GM19395 (cell line): ENCODE data around the gene SH3BGRL2.

Experiments used
- ATAC-seq: cut with Tn5 transposase; IDR thresholded peaks from one replicate; pipeline ENCODE4 v1.9.1; 2021; ENCODE audit warnings: mild to moderate bottlenecking, moderate library complexity; ENCODE audit not compliant: unreplicated experiment

SH3BGRL2 gene

DNA sequence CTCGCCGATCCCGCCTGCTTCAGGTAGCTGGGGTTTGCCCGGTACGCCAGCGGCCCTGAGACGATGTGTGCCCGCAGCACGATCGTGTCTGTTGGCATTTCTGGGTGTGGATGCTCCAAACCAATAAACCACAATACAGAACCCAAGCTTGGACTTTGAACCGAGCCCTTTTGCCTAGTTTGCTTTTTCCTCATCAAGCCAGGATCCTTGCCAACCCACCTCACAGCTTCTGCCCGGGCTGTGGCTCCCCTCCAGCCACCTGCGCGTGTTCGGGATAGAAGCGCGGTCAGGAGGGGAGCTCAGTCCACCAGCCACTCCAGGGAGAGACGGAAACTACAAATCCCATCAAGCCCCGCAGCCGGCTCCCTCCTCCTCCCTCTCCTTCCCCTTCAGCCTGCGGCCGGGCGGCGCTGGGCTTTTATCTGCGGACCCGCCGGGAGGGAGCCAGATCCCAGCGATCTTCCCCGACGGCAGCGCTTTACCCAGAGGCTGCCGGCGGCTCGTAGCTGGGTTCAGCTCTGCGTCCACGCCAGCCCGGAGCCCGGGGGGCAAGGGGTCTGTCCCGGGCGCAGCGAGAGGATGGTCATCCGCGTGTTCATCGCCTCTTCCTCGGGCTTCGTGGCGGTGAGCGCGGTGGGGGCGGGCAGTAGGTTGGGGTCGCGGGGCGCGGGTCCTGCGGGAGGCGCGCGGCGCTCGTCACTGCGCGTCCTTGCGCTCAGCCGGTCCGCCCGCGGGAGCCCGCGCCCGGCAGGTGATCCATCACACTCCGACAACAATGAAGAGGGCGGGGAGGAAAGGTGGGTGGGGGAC lies at the start of gene SH3BGRL2:
TSS of gene SH3BGRL2 (plus strand) at position 447 of the 810 bp plus-strand sequence. CDS start at position 580, 133 bp downstream.
- peak; percentile 81 for ATAC-seq

- ATAC-seq = no peak
These were observed 46.8 kb upstream of the SH3BGRL2 start for GRCh38 chr6:79584332-79584731.

DNA sequence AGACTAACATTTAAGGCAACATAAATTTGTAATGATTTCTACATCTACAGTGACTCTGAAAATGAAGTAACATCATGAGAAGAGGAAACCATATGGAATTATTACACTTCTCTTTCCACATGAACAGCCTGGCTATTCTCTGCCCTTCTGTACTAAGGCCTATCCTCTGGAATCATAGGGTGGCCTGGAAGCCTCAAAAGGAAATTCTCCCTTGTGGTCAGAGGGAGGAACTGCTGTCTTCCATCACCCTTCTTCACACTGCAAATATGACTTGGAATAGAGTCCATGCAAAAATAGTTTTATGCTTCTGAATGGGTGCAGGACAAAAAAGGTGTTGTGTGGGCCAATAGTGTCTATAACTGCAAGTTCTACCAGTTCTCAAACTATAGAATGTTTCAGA lies 44.6 kb upstream of the SH3BGRL2 start:
- no peak for ATAC-seq

- no peak for ATAC-seq
These were observed 41.4 kb upstream of the SH3BGRL2 start for GRCh38 chr6:79589701-79590100.

DNA sequence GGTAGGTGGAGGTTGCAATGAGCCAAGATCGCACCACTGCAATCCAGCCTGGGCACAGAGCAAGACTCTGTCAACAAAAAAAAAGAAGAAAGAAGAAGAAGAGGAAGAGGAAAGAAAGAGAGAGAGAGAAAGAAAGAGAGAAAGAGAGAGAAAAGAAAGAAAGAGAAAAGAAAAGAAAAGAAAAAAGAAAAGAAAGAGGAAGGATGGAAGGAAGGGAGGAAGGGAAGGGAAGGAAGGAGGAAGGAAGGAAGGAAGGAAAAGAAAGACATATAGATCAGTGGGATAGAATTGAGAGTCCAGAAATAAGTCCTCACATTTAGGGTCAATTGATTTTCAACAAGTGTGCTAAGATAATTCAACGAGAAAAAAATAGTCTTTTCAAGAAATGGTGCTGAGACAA lies 34.0 kb upstream of the SH3BGRL2 start:
- ATAC-seq = no peak

DNA sequence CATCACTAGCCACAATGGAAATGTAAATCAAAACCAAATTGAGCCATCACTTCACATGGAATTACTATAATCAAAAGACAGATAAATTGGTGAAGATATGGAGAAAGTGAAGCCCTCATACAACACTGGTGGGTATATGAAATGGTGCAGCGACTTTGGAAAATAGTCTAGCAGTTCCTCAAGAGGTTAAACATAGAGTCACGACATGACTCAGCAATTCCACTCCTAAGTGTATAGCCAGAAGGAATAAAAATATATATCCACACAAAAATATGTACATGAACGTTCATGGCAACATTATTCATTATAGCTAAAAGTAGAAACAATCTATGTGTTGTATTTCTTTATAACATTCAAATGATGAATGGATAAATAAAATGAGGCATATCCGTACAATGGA lies 33.1 kb upstream of the SH3BGRL2 start:
- no peak for ATAC-seq

GRCh38 chr6:79599725-79600259 lies 31.3 kb upstream of the SH3BGRL2 start:
- ATAC-seq = no peak

DNA sequence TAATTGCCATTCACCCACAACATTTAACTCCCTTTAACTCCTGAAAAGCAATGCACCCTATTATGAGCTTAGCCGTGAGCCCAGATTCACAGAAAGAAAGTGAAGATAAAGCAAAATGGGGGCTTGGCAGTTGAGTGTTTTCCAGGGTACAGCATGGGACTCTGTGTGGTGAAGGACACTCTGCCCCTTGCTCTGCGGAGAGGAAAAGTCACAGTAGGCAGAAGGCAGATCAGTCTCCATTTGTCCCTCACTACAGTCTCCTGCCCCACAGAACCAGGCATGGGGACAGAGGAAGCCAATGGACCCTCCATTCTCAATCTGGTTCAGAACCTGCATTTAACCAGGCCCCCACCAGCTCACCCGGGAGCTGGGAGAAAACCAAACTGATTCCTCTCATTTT lies 30.8 kb upstream of the SH3BGRL2 start:
- ATAC-seq = no peak

- ATAC-seq = no peak
These were observed 30.1 kb upstream of the SH3BGRL2 start for GRCh38 chr6:79600812-79601609.

DNA sequence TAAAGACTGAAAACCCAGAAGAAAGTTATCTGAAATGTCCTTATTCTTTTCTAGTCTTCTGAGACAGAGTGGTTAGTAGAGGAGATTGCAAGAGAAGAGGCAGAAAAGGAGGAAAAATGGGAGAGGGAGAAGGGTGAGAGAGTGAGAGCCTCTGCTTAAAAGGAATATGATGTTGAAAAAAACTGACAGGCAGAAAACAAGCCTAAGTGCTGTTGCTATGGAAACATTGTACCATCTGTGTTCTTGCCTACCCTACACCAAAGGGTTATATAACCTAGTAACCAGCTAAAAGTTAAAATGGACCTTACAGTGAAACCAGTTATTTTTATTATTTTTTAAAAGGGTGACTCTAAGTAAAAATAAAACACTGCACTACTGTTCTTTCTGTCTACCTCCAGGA lies 28.3 kb upstream of the SH3BGRL2 start:
- ATAC-seq = no peak

DNA sequence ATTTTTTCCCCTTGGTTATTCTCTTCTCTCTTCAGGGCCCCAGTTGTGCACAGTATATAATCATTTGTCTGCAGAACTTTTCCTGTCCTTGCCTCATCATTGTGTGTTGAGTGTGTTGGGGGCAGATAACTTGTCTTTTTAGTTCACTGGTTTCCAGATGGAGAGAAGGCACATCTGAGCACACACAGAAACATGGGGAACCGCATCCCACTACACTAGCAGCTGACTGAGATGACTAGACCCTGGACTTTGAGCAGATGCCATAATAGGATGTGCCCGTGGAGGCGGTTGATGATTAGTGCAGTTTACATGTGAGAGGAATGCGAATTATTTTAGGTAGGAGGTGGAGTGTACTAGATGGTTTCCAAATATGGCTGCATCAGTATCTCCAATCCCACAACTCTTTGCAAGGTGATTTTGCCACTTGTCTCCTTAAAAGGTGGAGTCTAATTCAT lies 26.5 kb upstream of the SH3BGRL2 start:
- ATAC-seq = no peak

- ATAC-seq = no peak
These were observed 26.1 kb upstream of the SH3BGRL2 start for GRCh38 chr6:79605061-79605460.

- no peak for ATAC-seq
These were observed 25.0 kb upstream of the SH3BGRL2 start for GRCh38 chr6:79605968-79606764.

DNA sequence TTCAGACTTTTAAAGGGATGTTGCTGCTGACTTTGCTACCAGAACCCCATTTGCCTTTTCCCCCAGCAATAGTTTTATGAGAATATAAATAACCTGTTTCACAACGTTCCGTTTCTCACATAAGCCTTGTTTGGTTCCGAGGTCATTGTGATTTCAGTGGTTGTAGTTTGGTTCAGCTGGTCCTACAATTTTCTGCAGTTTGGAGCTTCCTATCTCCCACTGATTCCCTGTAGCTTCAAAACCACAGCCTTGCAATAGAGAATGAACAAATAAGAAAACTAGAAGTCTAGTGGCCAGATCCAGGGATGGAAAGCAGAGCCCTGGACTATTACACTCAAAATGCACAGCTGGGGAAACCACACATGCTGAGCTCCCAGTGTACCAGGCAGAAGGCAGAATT lies 24.1 kb upstream of the SH3BGRL2 start:
- ATAC-seq = no peak

DNA sequence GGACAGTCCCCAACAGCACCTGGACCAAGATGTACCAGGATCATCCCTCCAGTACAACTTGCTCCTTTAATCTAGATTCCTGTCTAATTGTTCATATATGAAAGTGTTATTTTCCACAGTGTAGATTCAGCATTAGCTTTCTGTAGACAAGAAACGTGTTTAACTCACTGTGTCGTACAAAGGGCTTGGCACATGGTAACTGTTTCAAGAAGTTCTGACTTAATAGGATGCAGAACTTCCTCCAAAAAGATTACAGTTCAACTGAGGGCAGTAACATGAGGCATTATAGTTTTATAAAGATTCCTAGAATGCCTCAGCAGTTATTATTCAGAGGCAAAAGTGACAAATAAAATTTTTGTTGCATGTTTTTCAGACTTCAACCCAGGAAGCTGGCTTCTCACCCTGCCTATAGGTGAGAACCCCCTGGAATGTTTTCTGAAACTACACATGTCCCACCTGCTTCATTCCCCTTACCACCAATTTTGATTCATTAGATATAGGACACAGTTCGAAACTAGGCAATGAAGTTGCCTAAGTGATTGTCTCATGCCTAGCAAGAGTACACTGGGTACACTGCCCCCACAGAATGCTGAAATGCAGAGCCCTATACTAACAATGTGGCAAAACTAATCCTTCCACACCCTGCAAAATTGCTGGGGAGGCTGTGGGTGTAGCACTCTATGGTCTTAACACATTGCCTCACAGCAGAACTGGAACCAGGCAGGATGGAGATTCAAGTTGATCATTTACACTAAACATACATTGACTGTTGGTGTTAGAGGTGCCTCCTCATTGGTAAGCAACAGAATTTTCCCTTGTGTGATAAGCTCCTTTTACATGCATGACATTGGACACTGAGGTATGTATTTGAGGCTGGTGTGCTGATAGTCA lies 22.6 kb upstream of the SH3BGRL2 start:
- ATAC-seq = no peak

GRCh38 chr6:79609225-79609595 lies 21.9 kb upstream of the SH3BGRL2 start:
- ATAC-seq = no peak

GRCh38 chr6:79610306-79611009 lies 20.7 kb upstream of the SH3BGRL2 start:
- no peak for ATAC-seq

DNA sequence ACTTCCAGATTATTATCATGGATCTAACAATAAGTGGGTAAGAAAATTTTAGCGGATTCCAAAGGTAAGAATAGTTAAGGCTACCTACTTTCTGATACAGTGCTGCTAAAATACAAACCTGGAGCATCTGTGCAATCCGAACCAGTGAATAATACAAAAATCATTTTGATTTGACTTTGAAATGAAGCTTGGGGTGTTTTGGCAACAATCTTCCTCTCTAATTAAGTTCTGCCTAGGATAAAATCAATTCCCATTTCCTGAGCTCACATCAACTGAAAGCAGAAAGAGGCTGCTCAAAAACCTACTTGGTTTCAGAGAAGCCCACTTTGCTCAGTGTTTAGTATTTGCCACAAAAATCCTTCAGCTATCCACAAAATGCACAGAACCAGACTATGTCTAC lies 18.7 kb upstream of the SH3BGRL2 start:
- no peak for ATAC-seq

DNA sequence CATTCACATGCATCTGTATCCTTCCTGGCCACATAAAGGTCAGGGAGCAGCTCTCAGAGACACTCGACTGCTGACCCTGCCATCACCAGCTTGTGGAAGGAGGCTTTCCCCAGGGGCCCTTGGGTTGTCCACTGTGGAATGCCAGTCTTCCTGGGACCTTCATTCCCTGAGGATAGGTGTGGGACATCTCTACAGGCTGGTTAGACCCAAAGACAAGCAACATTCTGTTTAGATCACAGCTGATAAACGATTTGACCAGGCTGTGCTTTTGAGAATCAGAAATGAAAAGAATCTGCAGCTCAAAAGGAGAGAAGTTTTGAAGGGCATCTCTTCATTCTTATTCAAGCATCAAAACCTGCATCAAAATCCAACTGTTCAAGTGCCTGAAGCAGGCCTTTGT lies 18.2 kb upstream of the SH3BGRL2 start:
- no peak for ATAC-seq
